Measurements from ENCODE around the gene MANF. TPM values are rescaled to one million over a fixed set of nuclear protein-coding genes. Genes with fewer than 3 reads are reported as not detected.
"Not testable (repeated sequence)": the region's sequence is repeated elsewhere in the genome, so short reads cannot be mapped to it uniquely, and the experiment has no call there.

Gene MANF
- total RNA-seq, 4 donors from 2014 or later: 35.9 to 97.7 (median 72.6) TPM

DNA sequence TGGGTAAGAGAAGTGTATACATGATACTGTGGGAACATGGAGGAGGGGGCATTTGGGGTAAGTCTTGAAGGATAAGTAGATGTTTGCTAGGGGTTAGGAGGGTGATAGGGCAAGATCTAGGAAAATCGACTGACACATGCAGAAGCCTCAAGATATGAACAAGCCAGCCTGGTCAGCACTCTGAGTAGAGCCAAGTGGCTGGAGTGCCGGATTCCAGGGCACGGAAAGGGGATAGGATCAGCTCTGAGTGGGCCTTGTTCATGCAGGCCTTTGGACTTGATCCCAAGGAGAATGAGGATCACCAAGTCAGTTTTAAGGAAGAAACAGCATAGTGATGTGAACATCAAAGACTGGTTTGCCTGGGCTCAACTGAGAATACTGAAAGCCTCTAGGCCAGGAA, 24.3 kb upstream of the MANF start:
- H3K4me1 ChIP-seq: peaks cover 0 to 14% (median under 1%) of the 10 kb centered on the region in 3 donors
- 72 to 82% methylated on average over 3 of the region's 3 CpGs for WGBS, 2 donors
- H3K27ac ChIP-seq: no peak overlapping the region
- H3K27me3 ChIP-seq: no peaks in the 10 kb centered on the region
- H3K4me3 ChIP-seq: no peak overlapping the region
- H3K9me3 ChIP-seq: no peaks in the 10 kb centered on the region
- no peak for TF ChIP-seq POLR2A (IDR thresholded peaks at IDR 0.05)
- TF ChIP-seq, protein P1, sequence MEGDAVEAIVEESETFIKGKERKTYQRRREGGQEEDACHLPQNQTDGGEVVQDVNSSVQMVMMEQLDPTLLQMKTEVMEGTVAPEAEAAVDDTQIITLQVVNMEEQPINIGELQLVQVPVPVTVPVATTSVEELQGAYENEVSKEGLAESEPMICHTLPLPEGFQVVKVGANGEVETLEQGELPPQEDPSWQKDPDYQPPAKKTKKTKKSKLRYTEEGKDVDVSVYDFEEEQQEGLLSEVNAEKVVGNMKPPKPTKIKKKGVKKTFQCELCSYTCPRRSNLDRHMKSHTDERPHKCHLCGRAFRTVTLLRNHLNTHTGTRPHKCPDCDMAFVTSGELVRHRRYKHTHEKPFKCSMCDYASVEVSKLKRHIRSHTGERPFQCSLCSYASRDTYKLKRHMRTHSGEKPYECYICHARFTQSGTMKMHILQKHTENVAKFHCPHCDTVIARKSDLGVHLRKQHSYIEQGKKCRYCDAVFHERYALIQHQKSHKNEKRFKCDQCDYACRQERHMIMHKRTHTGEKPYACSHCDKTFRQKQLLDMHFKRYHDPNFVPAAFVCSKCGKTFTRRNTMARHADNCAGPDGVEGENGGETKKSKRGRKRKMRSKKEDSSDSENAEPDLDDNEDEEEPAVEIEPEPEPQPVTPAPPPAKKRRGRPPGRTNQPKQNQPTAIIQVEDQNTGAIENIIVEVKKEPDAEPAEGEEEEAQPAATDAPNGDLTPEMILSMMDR (IDR thresholded peaks at IDR 0.05): no peak
- no peaks in the 10 kb centered on the region for H3K36me3 ChIP-seq
- intact Hi-C loops (cut with DNase I): no loop called here
- DNase-seq: no peak

DNA sequence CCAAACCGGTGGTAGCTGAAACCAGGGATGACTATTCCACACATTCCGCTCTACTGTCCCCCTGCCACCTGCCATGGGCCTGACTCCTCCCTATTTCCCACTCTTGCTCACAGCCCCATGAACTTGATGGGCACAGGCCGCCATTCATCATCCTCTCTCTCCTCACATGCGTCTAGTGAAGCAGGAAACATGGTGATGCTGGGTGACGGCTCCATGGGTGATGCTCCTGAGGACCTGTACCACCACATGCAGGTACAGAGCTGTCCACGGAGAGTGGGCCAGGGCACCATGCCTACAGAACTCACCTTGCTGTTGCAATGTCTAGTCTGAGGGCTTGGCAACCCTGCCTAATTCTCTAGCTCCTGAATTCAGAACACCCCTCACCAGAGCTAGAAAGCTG, 23.3 kb upstream of the MANF start:
- no peaks in the 10 kb centered on the region for H3K9me3 ChIP-seq
- peaks cover 0 to 5% (median 0%) of the 10 kb centered on the region in 3 donors for H3K4me1 ChIP-seq
- DNase-seq: no peak
- no peaks in the 10 kb centered on the region for H3K27me3 ChIP-seq
- H3K36me3 ChIP-seq: no peaks in the 10 kb centered on the region
- no peak overlapping the region for H3K27ac ChIP-seq
- H3K4me3 ChIP-seq: no peak overlapping the region
- intact Hi-C loops (cut with DNase I): no loop called here
- 63 to 80% methylated on average over 3 to 6 of the region's 6 CpGs for WGBS, 2 donors
- no peak for TF ChIP-seq POLR2A (IDR thresholded peaks at IDR 0.05)
- TF ChIP-seq, protein P1 (IDR thresholded peaks at IDR 0.05): no peak

DNA sequence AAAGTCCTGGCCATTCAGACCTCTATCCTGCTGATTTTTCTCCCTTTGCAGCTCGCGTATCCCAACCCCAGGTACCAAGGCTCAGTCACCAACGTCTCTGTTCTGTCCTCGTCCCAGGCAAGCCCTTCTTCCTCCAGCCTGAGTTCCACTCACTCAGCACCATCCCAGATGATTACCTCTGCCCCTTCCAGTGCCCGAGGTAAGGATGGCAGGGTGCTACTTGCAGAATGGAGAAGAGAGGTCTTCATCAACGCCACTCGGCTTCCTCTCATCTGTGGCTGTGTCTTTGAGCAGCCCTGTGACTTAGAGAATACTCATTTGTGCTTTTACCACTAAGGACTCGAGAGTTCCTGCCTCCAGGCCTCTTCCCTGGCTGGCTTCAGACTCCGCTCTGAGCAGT, 22.6 kb upstream of the MANF start:
- Histone ChIP-seq H3K4me1 (no peaks in the 10 kb centered on the region), H3K27me3 (no peaks in the 10 kb centered on the region), H3K9me3 (no peaks in the 10 kb centered on the region), H3K36me3 (no peaks in the 10 kb centered on the region), H3K27ac (no peak overlapping the region), H3K4me3 (no peak overlapping the region)
- WGBS, 2 donors: 74% methylated on average over 8 to 9 of the region's 9 CpGs
- intact Hi-C loops (cut with DNase I): no loop called here
- TF ChIP-seq, protein P1 (IDR thresholded peaks at IDR 0.05): no peak
- TF ChIP-seq POLR2A (IDR thresholded peaks at IDR 0.05): no peak
- no peak for DNase-seq

DNA sequence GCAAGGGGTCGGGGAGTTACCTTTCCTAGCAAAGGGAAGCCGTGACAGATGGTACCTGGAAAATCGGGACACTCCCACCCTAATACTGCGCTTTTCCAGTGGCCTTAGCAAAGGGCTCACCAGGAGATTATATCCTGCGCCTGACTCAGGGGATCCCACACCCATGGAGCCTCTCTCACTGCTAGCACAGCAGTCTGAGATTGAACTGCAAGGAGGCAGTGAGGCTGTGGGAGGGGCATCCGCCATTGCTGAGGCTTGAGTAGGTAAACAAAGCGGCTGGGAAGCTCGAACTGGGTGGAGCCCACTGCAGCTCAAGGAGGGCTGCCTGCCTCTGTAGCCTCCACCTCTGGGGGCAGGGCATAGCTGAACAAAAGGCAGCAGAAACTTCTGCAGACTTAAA, 16.8 kb upstream of the MANF start:
- H3K4me1 ChIP-seq; H3K27ac ChIP-seq; intact Hi-C loops (cut with DNase I); H3K9me3 ChIP-seq; H3K27me3 ChIP-seq; H3K4me3 ChIP-seq; DNase-seq; H3K36me3 ChIP-seq: not testable (repeated sequence)
- WGBS, 2 donors: 88% methylated on average over 8 of the region's 8 CpGs; no CpG with 5 or more reads in 1 of the 2 donors

DNA sequence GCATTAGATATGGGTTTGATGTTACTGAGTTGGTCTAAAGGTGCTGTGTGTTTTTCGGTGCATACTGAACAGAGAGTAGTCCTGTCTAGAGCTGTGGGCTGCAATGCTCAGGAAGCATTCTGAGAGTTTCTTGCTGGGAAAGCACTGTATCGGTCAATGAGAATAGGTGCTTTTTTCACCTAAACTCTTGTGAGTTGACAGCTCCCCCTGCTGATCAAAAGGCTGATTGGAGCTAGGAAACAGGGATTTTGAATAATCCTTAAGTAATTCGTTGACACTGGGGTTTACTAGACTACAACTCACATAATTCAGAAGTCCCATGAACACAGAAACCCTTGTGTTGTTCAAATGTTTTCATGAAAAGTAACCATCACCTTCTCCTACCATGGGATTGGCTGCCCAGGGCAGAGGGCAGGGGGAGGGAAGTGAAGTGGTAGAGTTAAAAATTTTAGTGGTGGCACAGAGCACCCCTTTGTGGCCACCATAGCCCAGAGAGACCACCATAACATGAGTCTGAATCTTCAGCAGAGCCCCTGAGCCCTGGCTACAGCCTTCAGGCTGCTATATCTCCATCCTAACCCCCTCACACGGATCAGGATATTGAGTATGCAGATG, 13.0 kb upstream of the MANF start:
- Histone ChIP-seq H3K27me3 (peaks cover 0 to 4% (median 0%) of the 10 kb centered on the region in 4 donors), H3K36me3 (no peaks in the 10 kb centered on the region), H3K27ac (no peak overlapping the region), H3K4me1 (no peaks in the 10 kb centered on the region), H3K9me3 (no peaks in the 10 kb centered on the region), H3K4me3 (no peak overlapping the region)
- no peak for TF ChIP-seq POLR2A (IDR thresholded peaks at IDR 0.05)
- TF ChIP-seq, protein P1 (IDR thresholded peaks at IDR 0.05): peak; percentile 11 to 81 (median 68)
- WGBS, 2 donors: 14 to 30% methylated on average over 4 of the region's 4 CpGs
- no peak for DNase-seq
- intact Hi-C loops (cut with DNase I): loop anchor here (10.0 kb wide), 2 partner anchors 277 to 407 kb away; no protein-coding TSS in a partner anchor
